ENCODE data around the gene PARVG. TPM values are rescaled to one million over a fixed set of nuclear protein-coding genes. Genes with fewer than 3 reads are reported as not detected.
"Not testable (repeated sequence)": the region's sequence is repeated elsewhere in the genome, so short reads cannot be mapped to it uniquely, and the experiment has no call there.

Gene PARVG
- total and polyA plus RNA-seq, 9 donors = 2.9 to 14.1 (median 4.1) TPM

GRCh38 chr22:44231233-44231632 lies 50.5 kb downstream of the PARVG start:
- H3K4me3 ChIP-seq = no peak overlapping the region
- TF ChIP-seq POLR2A (IDR thresholded peaks at IDR 0.05) (no peak), EP300 (IDR thresholded peaks at IDR 0.05) (no peak), CTCF (IDR thresholded peaks at IDR 0.05) (no peak)
- intact Hi-C loops (cut with DNase I) = no loop called here
- WGBS, 3 donors = 71 to 85% (median 74%) methylated on average over 4 of the region's 4 CpGs
- H3K27me3 ChIP-seq = no peaks in the 10 kb centered on the region
- peaks cover 0 to 6% of the 10 kb centered on the region in 2 donors for H3K9me3 ChIP-seq
- H3K36me3 ChIP-seq = no peaks in the 10 kb centered on the region
- H3K27ac ChIP-seq = no peak overlapping the region
- no peak for DNase-seq
- H3K4me1 ChIP-seq (ENCODE audit: insufficient read depth) = no peaks in the 10 kb centered on the region

GRCh38 chr22:44234372-44234771 lies 53.6 kb downstream of the PARVG start:
- 91 to 94% (median 93%) methylated on average over 12 of the region's 12 CpGs for WGBS, 3 donors
- intact Hi-C loops (cut with DNase I) = not testable (repeated sequence)

GRCh38 chr22:44237290-44237689 lies 56.6 kb downstream of the PARVG start:
- H3K27me3 ChIP-seq = no peaks in the 10 kb centered on the region
- H3K36me3 ChIP-seq = no peaks in the 10 kb centered on the region
- H3K4me3 ChIP-seq = no peak overlapping the region
- no peaks in the 10 kb centered on the region for H3K9me3 ChIP-seq
- TF ChIP-seq POLR2A (IDR thresholded peaks at IDR 0.05) (no peak), CTCF (IDR thresholded peaks at IDR 0.05) (no peak), EP300 (IDR thresholded peaks at IDR 0.05) (no peak)
- no peak for DNase-seq
- no peaks in the 10 kb centered on the region for H3K4me1 ChIP-seq (ENCODE audit: insufficient read depth)
- H3K27ac ChIP-seq = no peak overlapping the region
- intact Hi-C loops (cut with DNase I) = no loop called here

More at GRCh38 chr22:44234372-44234771, 53.6 kb downstream of the PARVG start:
- H3K4me1 ChIP-seq (ENCODE audit: insufficient read depth); H3K36me3 ChIP-seq; H3K27ac ChIP-seq; DNase-seq; H3K9me3 ChIP-seq; H3K27me3 ChIP-seq; H3K4me3 ChIP-seq: not testable (repeated sequence)

- 88 to 93% (median 89%) methylated on average over 3 of the region's 3 CpGs for WGBS, 3 donors
- H3K27me3 ChIP-seq; H3K27ac ChIP-seq; H3K36me3 ChIP-seq; H3K4me3 ChIP-seq; H3K9me3 ChIP-seq; intact Hi-C loops (cut with DNase I); DNase-seq; H3K4me1 ChIP-seq (ENCODE audit: insufficient read depth): not testable (repeated sequence)
Measured at GRCh38 chr22:44241121-44241520, 60.4 kb downstream of the PARVG start.

- no peaks in the 10 kb centered on the region for H3K36me3 ChIP-seq
- H3K27ac ChIP-seq = no peak overlapping the region
- H3K27me3 ChIP-seq = no peaks in the 10 kb centered on the region
- 68 to 78% (median 68%) methylated on average over 17 of the region's 17 CpGs for WGBS, 3 donors
- TF ChIP-seq POLR2A (IDR thresholded peaks at IDR 0.05) (no peak), CTCF (IDR thresholded peaks at IDR 0.05) (no peak), EP300 (IDR thresholded peaks at IDR 0.05) (no peak)
- H3K9me3 ChIP-seq = no peaks in the 10 kb centered on the region
- H3K4me1 ChIP-seq (ENCODE audit: insufficient read depth) = no peaks in the 10 kb centered on the region
- no peak overlapping the region for H3K4me3 ChIP-seq
- no peak for DNase-seq
- intact Hi-C loops (cut with DNase I) = no loop called here
Measured at GRCh38 chr22:44242946-44243724, 62.4 kb downstream of the PARVG start.
